A673 (cell line): ENCODE data around the gene RRP7A.

Experiments used
- CTCF ChIP-seq: fragments of 300-800, 200-600 bp; sonication (generic); conservative IDR thresholded peaks from 2 replicates; pipeline ENCODE4 v1.5.1; 2017; ENCODE audit warnings: low read depth, mild to moderate bottlenecking, antibody characterized with exemption, low read length, moderate library complexity, mixed read lengths
- EZH2 ChIP-seq: fragments of 200-600 bp; sonication (generic); IDR thresholded peaks from 2 replicates; pipeline ENCODE4 v1.6.1; 2017; ENCODE audit warnings: borderline replicate concordance, low read depth, mild to moderate bottlenecking, mixed read lengths, antibody characterized with exemption, low read length; ENCODE audit not compliant: poor library complexity, severe bottlenecking

- TF ChIP-seq CTCF (no peak), EZH2 (no peak)
Measured at GRCh38 chr22:42548597-42549330, 29.2 kb upstream of the RRP7A start.
